HepG2 (cell line): ENCODE measurements around the gene INO80. TPM values are rescaled to one million over a fixed set of nuclear protein-coding genes. Genes with fewer than 3 reads are reported as not detected.

Experiments used
- ATAC-seq: fragments of 200-7000 bp; cut with Tn5 transposase; 3 replicates; pipeline ENCODE4 v1.9.1; 2020; ENCODE audit warnings: mild to moderate bottlenecking, moderate library complexity
- BruUV-seq: library from RNA; stranded (reverse); fragments of 400-500 nt; replicated peaks from 2 replicates; lab custom pipeline; 2021; lab: Mats Ljungman, UMichigan
- CTCF ChIA-PET: fragments of 300-600 bp; formaldehyde crosslinking; extraction: SDS; loops from one replicate; lab custom pipeline; 2021; ENCODE audit warnings: low total read pairs, inconsistent platforms, low intra/inter-chr PET ratio; lab: Yijun Ruan, JAX
- POLR2A ChIA-PET: fragments of 350-600 bp; sonication (Branson Sonifier 250); formaldehyde crosslinking; loops from one replicate; lab custom pipeline; 2020; ENCODE audit warnings: antibody characterized with exemption, inconsistent platforms; lab: Yijun Ruan, JAX
- DNase-seq: peaks from one replicate; pipeline ENCODE4 v3.0.0-alpha.2; 2015; ENCODE audit warnings: low spot score
- FAIRE-seq: peaks from 3 replicates; lab custom pipeline; 2011; peaks lifted over from hg19 to GRCh38; lab: Jason Lieb, UNC
- H2AFZ ChIP-seq: one replicate; pipeline ENCODE4 v1.6.1; 2011; ENCODE audit warnings: low read length, inconsistent platforms
- H3K27ac ChIP-seq: fragments of 300-600 bp; 3 replicates; pipeline ENCODE4 v1.8.0; 2011; ENCODE audit warnings: mixed run types, mild to moderate bottlenecking, mixed read lengths, low read length, inconsistent platforms; ENCODE audit not compliant: insufficient read depth; ENCODE audit errors: extremely low read length
- H3K27me3 ChIP-seq, 2 experiments: fragments of 200-600 bp in 1 of 2; 2 replicates in 1 of 2; 3 replicates in 1 of 2; pipeline versions ENCODE4 v1.6.0 to v1.8.0; 2011; ENCODE audit warnings: low read length in 2 of 2, mild to moderate bottlenecking in 2 of 2, moderate library complexity in 2 of 2, inconsistent platforms in 1 of 2; ENCODE audit not compliant: insufficient read depth in 2 of 2, control insufficient read depth in 1 of 2
- H3K36me3 ChIP-seq, 2 experiments: fragments of 200-600 bp in 1 of 2; replicated peaks in 1 of 2; 2 replicates in 1 of 2; 3 replicates in 1 of 2; pipeline versions ENCODE4 v1.5.1 to v1.8.0; 2011; ENCODE audit warnings: low read length in 2 of 2, inconsistent platforms in 1 of 2; ENCODE audit not compliant: insufficient read depth in 2 of 2, control insufficient read depth in 1 of 2
- H3K4me1 ChIP-seq: 2 replicates; pipeline ENCODE4 v1.5.1; 2012; ENCODE audit warnings: low read length, inconsistent platforms; ENCODE audit not compliant: insufficient read depth
- H3K4me2 ChIP-seq: 2 replicates; pipeline ENCODE4 v1.6.0; 2011; ENCODE audit warnings: low read depth, low read length, inconsistent platforms
- H3K4me3 ChIP-seq, 3 experiments: fragments of 200-600 bp in 1 of 3; sonication (generic), shearing (Covaris generic) in 1 of 3; replicated peaks in 1 of 3; 2 replicates each; pipeline ENCODE4 v1.5.1; 2011 to 2016; ENCODE audit warnings: low read length in 3 of 3, inconsistent platforms in 2 of 3, low read depth in 2 of 3, mild to moderate bottlenecking in 2 of 3, control low read depth in 1 of 3, mixed read lengths in 1 of 3; ENCODE audit not compliant: insufficient read depth in 1 of 3
- H3K79me2 ChIP-seq: one replicate; pipeline ENCODE4 v1.6.1; 2011; ENCODE audit warnings: low read length, inconsistent platforms; ENCODE audit not compliant: insufficient read depth
- H3K9ac ChIP-seq: 2 replicates; pipeline ENCODE4 v1.6.0; 2011; ENCODE audit warnings: mild to moderate bottlenecking, low read depth, low read length, inconsistent platforms; ENCODE audit not compliant: insufficient read depth
- H3K9me3 ChIP-seq: 2 replicates; pipeline ENCODE4 v1.5.1; 2012; ENCODE audit warnings: mild to moderate bottlenecking, low read length
- H4K20me1 ChIP-seq: 2 replicates; pipeline ENCODE4 v1.6.0; 2011; ENCODE audit warnings: inconsistent platforms, mild to moderate bottlenecking, low read length, moderate library complexity; ENCODE audit not compliant: insufficient read depth
- ATF7-NPFF ChIP-seq: sonication (generic); formaldehyde crosslinking; IDR thresholded peaks from 2 replicates; pipeline ENCODE4 v1.8.1; 2023; ENCODE audit warnings: mild to moderate bottlenecking, low read depth, missing genetic modification reagents, moderate library complexity
- FOXA3 ChIP-seq: IDR thresholded peaks from 2 replicates; pipeline ENCODE4 v1.6.1; 2016; ENCODE audit warnings: missing genetic modification reagents, missing compliant biosample characterization
- FOXP1 ChIP-seq, 2 experiments: fragments of 450-650 bp in 1 of 2; IDR thresholded peaks; 2 replicates each; pipeline ENCODE4 v1.6.1; 2017 to 2018; ENCODE audit warnings: antibody characterized with exemption in 1 of 2
- HNF1A ChIP-seq, 2 experiments: sonication (generic) in 1 of 2; formaldehyde crosslinking in 1 of 2; IDR thresholded peaks; 2 replicates each; pipeline versions ENCODE4 v1.4.0 to v1.6.1; 2016 to 2020; ENCODE audit warnings: borderline replicate concordance in 1 of 2, low read depth in 1 of 2, mild to moderate bottlenecking in 1 of 2, missing genetic modification reagents in 1 of 2
- MAF1 ChIP-seq: sonication (generic); formaldehyde crosslinking; IDR thresholded peaks from 2 replicates; pipeline ENCODE4 v1.5.0; 2020; ENCODE audit warnings: missing genetic modification reagents, borderline replicate concordance
- MEF2D ChIP-seq: sonication (generic); formaldehyde crosslinking; IDR thresholded peaks from 2 replicates; pipeline ENCODE4 v1.5.1; 2020; ENCODE audit warnings: mild to moderate bottlenecking, missing genetic modification reagents
- MIXL1 ChIP-seq: IDR thresholded peaks from 2 replicates; pipeline ENCODE4 v1.6.1; 2016
- RARA ChIP-seq: IDR thresholded peaks from 2 replicates; pipeline ENCODE4 v1.6.1; 2016; ENCODE audit warnings: missing genetic modification reagents, missing compliant biosample characterization
- RXRB ChIP-seq: IDR thresholded peaks from 2 replicates; pipeline ENCODE4 v1.6.1; 2016; ENCODE audit warnings: borderline replicate concordance, missing genetic modification reagents, missing compliant biosample characterization
- SRF ChIP-seq: IDR thresholded peaks from 2 replicates; pipeline ENCODE4 v1.6.1; 2011; ENCODE audit warnings: mild to moderate bottlenecking, low read depth, low read length, moderate library complexity
- U2AF1 ChIP-seq: fragments of 200-400 bp; formaldehyde crosslinking; optimal IDR thresholded peaks from 2 replicates; pipeline ENCODE3; 2017; ENCODE audit warnings: mild to moderate bottlenecking, low read depth, low read length
- XBP1 ChIP-seq: sonication (generic); formaldehyde crosslinking; IDR thresholded peaks from 2 replicates; pipeline ENCODE4 v1.5.0; 2020; ENCODE audit warnings: missing genetic modification reagents
- ZMYM3 ChIP-seq: sonication (generic); formaldehyde crosslinking; IDR thresholded peaks from 2 replicates; pipeline ENCODE4 v1.5.1; 2020; ENCODE audit warnings: mild to moderate bottlenecking, missing genetic modification reagents
- ZNF225 ChIP-seq: sonication (generic); formaldehyde crosslinking; IDR thresholded peaks from 2 replicates; pipeline ENCODE4 v1.4.0; 2020; ENCODE audit warnings: mild to moderate bottlenecking, missing genetic modification reagents
- ZNF362 ChIP-seq: sonication (generic); formaldehyde crosslinking; IDR thresholded peaks from 2 replicates; pipeline ENCODE4 v1.4.0; 2020; ENCODE audit warnings: missing genetic modification reagents, mild to moderate bottlenecking, borderline replicate concordance
- ZNF644 ChIP-seq: IDR thresholded peaks from 2 replicates; pipeline ENCODE4 v1.6.1; 2016; ENCODE audit warnings: low read depth
- ZNF652 ChIP-seq: IDR thresholded peaks from 2 replicates; pipeline ENCODE4 v1.6.1; 2016; ENCODE audit warnings: low read depth, borderline replicate concordance
- ZNF879 ChIP-seq: sonication (generic); formaldehyde crosslinking; IDR thresholded peaks from 2 replicates; pipeline ENCODE4 v1.8.1; 2023; ENCODE audit warnings: missing genetic modification reagents
- WGBS: methylation state at CpG from one replicate; pipeline ENCODE4 v1.1.6; 2017; ENCODE audit warnings: low lambda C conversion rate; 5-methylcytosine and 5-hydroxymethylcytosine counted together
- in situ Hi-C: cut with HindIII; loops from 2 replicates; pipeline ENCODE4 v1.10.0; 2017; ENCODE audit warnings: low pct_unique_long_range_greater_than_20kb; ENCODE audit not compliant: extremely low pct_ligation_motif_present
- intact Hi-C: fragments of 100-400 bp; cut with micrococcal nuclease; formaldehyde crosslinking; loops from one replicate; pipeline ENCODE4 v1.10.0; 2022; ENCODE audit not compliant: unreplicated experiment
- polyA plus RNA-seq, 8 experiments: library from polyadenylated mRNA; depleted of rRNA in 3 of 8; stranded (reverse) in 7 of 8; unstranded in 1 of 8; fragments of >200 nt; fragmentation: Illumina TruSeq in 4 of 8; extraction: Trizol in 4 of 8; gene quantifications; 2 replicates each; pipeline versions ENCODE4 v1.2.1 to v1.2.3, GENCODE V29; 2011 to 2016; ENCODE audit warnings: low read depth in 4 of 8, missing spikeins in 1 of 8, mixed read lengths in 1 of 8; ENCODE audit not compliant: insufficient read depth in 1 of 8
- total RNA-seq, 5 experiments: library from RNA; depleted of rRNA; stranded (reverse); fragments of >200 nt; fragmentation: Illumina TruSeq; extraction: Trizol; gene quantifications; 2 replicates each; pipeline ENCODE4 v1.2.3, GENCODE V29; 2016; ENCODE audit warnings: low read depth in 1 of 5

INO80 gene
- total and polyA plus RNA-seq, 2 of the 13 experiments (the other 11 are each of a cell fraction or from before 2014, with no cell fraction given): 3.6 to 14.8 TPM

DNA sequence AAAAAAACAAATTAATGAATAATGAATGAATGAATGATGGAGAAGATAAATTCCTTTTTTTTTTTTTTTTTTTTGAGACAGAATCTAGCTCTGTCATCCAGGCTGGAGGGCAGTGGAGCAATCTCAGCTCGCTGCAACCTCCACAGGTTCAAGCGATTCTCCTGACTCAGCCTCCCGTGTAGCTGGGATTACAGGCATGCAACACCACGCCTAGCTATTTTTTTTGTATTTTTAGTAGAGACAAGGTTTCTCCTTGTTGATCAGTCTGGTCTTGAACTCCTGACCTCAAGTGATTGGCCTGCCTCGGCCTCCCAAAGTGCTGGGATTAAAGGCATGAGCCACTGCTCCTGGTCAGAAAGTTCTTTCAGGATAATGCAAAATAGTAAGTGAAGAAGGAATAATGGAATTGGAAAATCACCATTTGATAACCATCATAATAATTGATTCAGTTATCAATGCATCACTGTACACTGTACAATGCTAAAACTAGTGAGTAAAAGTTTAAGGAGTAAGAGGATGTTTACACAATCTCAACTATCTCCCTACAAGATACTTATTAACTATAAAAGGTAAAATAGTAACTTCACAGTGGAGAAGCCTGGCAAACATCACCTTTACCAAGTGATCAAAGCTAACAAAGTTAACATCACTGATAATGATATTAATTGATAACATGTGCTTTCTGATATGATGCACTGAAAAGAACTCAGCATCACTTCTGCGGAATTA is 12.3 kb upstream of the INO80 start:
- FAIRE-seq: no peak
- no peak for DNase-seq
- Histone ChIP-seq H3K79me2 (no peaks in the 10 kb centered on the region), H3K36me3 (no peaks in the 10 kb centered on the region), H3K27me3 (peaks cover 0 to 1% of the 10 kb centered on the region in 2 experiments; a peak in 2 of 5 replicates), H3K9ac (no peak overlapping the region), H2AFZ (no peak overlapping the region), H3K4me1 (peaks cover 59% of the 10 kb centered on the region), H3K9me3 (no peaks in the 10 kb centered on the region), H4K20me1 (no peaks in the 10 kb centered on the region), H3K4me2 (peak overlapping the region; percentile 42), H3K4me3 (0 out of 6 replicates have a peak overlapping the region, but pooled peaks of 1 of the 3 experiments have one; percentile 16), H3K27ac (peak overlapping the region; percentile 27)
- intact Hi-C loops: no loop called here
- BruUV-seq: no TSS peak
- 2% methylated on average over 6 of the region's 6 CpGs for WGBS
- CTCF ChIA-PET: no interaction called here
- ATAC-seq: peak; percentile 36; the same call in 2 of the 3 replicates
- in situ Hi-C loops: no loop called here
- POLR2A ChIA-PET: interaction anchor here (0.6 to 2.3 kb wide), 2 partner anchors 12 to 208 kb away, joined by 3 to 15 read pairs; partner anchors contain the start of gene INO80
- TF ChIP-seq HNF1A (IDR thresholded peaks at IDR 0.05; ENCODE audit: low read depth) (peak; percentile 75; the same call in 1 of the 2 replicates), HNF1A (CRISPR knock-in tag; IDR thresholded peaks at IDR 0.05; ENCODE audit: borderline replicate concordance) (peak; percentile 29; the same call in 1 of the 2 replicates), ZNF644 (no peak), RARA (CRISPR knock-in tag) (peak; percentile 46), FOXP1 (IDR thresholded peaks at IDR 0.05) (no peak), FOXP1 (CRISPR knock-in tag; IDR thresholded peaks at IDR 0.05) (0 out of 2 replicates have a peak, but pooled peaks have one; percentile 19), MIXL1 (peak; percentile 53; the same call in 1 of the 2 replicates), ATF7-NPFF (CRISPR knock-in tag) (no peak), MEF2D (no peak), XBP1 (CRISPR knock-in tag) (no peak), ZMYM3 (0 out of 2 replicates have a peak, but pooled peaks have one; percentile 10), RXRB (CRISPR knock-in tag) (peak; percentile 9; the same call in 1 of the 2 replicates), ZNF879 (CRISPR knock-in tag) (no peak), ZNF362 (CRISPR knock-in tag) (peak; percentile 50; the same call in 1 of the 2 replicates), FOXA3 (peak; percentile 51), U2AF1 (no peak), SRF (peak; percentile 34; the same call in 1 of the 2 replicates), MAF1 (CRISPR knock-in tag) (no peak), ZNF652 (CRISPR knock-in tag) (no peak), ZNF225 (CRISPR knock-in tag) (no peak)
